Effector CD4-positive, alpha-beta T cell (primary cell): ENCODE results near the gene CD38.

Experiments used
- DNase-seq: peaks from one replicate; pipeline ENCODE4 v3.0.0-alpha.2; 2020

Gene CD38

GRCh38 chr4:15902746-15903145, 124.6 kb downstream of the CD38 start:
- DNase-seq: no peak
